CD14-positive monocyte (primary cell): Measurements from ENCODE around the gene NDUFAB1. TPM values are rescaled to one million over a fixed set of nuclear protein-coding genes. Genes with fewer than 3 reads are reported as not detected.

Experiments used
- DNase-seq, 3 donors: peaks; one replicate each; pipeline ENCODE4 v3.0.0-alpha.2; 2011 to 2022
- H2AFZ ChIP-seq: 2 replicates; pipeline ENCODE4 v1.6.0; 2012; ENCODE audit warnings: mild to moderate bottlenecking, low read depth, low read length, inconsistent platforms; ENCODE audit not compliant: insufficient read depth, poor library complexity, severe bottlenecking
- H3K27ac ChIP-seq, 2 donors: 1 replicate in 1 of 2; 2 replicates in 1 of 2; pipeline ENCODE4 v1.5.1; 2012 to 2013; ENCODE audit warnings: low read length in 2 of 2, control low read depth in 1 of 2, inconsistent platforms in 1 of 2, low read depth in 1 of 2, mild to moderate bottlenecking in 1 of 2
- H3K27me3 ChIP-seq, 2 donors: one replicate each; pipeline versions ENCODE4 v1.6.0 to v1.6.1; 2011 to 2013; ENCODE audit warnings: low read length in 2 of 2; ENCODE audit not compliant: control insufficient read depth in 2 of 2, insufficient read depth in 2 of 2
- H3K36me3 ChIP-seq, 2 donors: replicated peaks in 1 of 2; 1 replicate in 1 of 2; 2 replicates in 1 of 2; pipeline versions ENCODE4 v1.5.1 to v1.6.1; 2012 to 2013; ENCODE audit warnings: low read length in 2 of 2, control low read depth in 1 of 2, inconsistent platforms in 1 of 2, mild to moderate bottlenecking in 1 of 2; ENCODE audit not compliant: insufficient read depth in 2 of 2, control insufficient read depth in 1 of 2
- H3K4me1 ChIP-seq, 2 donors: 1 replicate in 1 of 2; 2 replicates in 1 of 2; pipeline versions ENCODE4 v1.5.1 to v1.6.1; 2012 to 2013; ENCODE audit warnings: low read length in 2 of 2, control low read depth in 1 of 2, inconsistent platforms in 1 of 2, mild to moderate bottlenecking in 1 of 2, moderate library complexity in 1 of 2; ENCODE audit not compliant: insufficient read depth in 2 of 2, control insufficient read depth in 1 of 2
- H3K4me2 ChIP-seq: replicated peaks from 2 replicates; pipeline ENCODE3; 2012; ENCODE audit warnings: low read length, moderate library complexity, mild to moderate bottlenecking; ENCODE audit not compliant: poor library complexity, severe bottlenecking; ENCODE audit errors: extremely low read depth
- H3K4me3 ChIP-seq, 3 experiments: fragments of 200-600 bp in 1 of 3; sonication (generic) in 1 of 3; replicated peaks in 1 of 3; 1 replicate in 2 of 3; 2 replicates in 1 of 3; pipeline ENCODE4 v1.5.1; 2011 to 2013; ENCODE audit warnings: low read length in 3 of 3, mild to moderate bottlenecking in 3 of 3, control low read depth in 2 of 3, low read depth in 2 of 3, inconsistent platforms in 1 of 3, moderate library complexity in 1 of 3
- H3K79me2 ChIP-seq: 2 replicates; pipeline ENCODE4 v1.6.0; 2012; ENCODE audit warnings: mild to moderate bottlenecking, control low read depth, inconsistent platforms, low read length, moderate library complexity; ENCODE audit not compliant: insufficient read depth
- H3K9ac ChIP-seq: 2 replicates; pipeline ENCODE4 v1.6.0; 2017; ENCODE audit warnings: low read length, mild to moderate bottlenecking; ENCODE audit not compliant: insufficient read depth, poor library complexity, severe bottlenecking
- H3K9me3 ChIP-seq, 2 donors: replicated peaks in 1 of 2; 1 replicate in 1 of 2; 2 replicates in 1 of 2; pipeline versions ENCODE4 v1.5.1 to v1.6.1; 2012 to 2013; ENCODE audit warnings: low read length in 2 of 2, control low read depth in 1 of 2; ENCODE audit not compliant: control insufficient read depth in 1 of 2, insufficient read depth in 1 of 2
- H4K20me1 ChIP-seq: 2 replicates; pipeline ENCODE4 v1.6.0; 2012; ENCODE audit warnings: mild to moderate bottlenecking, low read length, control low read depth, moderate library complexity; ENCODE audit not compliant: insufficient read depth
- H3K27ac Mint-ChIP-seq, 7 donors: one replicate each; pipeline ENCODE4 v1.8.0; 2020; ENCODE audit warnings: mild to moderate bottlenecking in 7 of 7, mixed read lengths in 7 of 7, moderate library complexity in 6 of 7, inconsistent platforms in 2 of 7
- H3K27me3 Mint-ChIP-seq, 3 donors: one replicate each; pipeline ENCODE4 v1.8.0; 2021 to 2022; ENCODE audit warnings: low read depth in 3 of 3, mild to moderate bottlenecking in 3 of 3, mixed read lengths in 3 of 3, moderate library complexity in 3 of 3, inconsistent platforms in 1 of 3
- H3K36me3 Mint-ChIP-seq, 2 donors: one replicate each; pipeline ENCODE4 v1.8.0; 2020; ENCODE audit warnings: mixed read lengths in 2 of 2, inconsistent platforms in 1 of 2, mild to moderate bottlenecking in 1 of 2
- H3K4me1 Mint-ChIP-seq: one replicate; pipeline ENCODE4 v1.8.0; 2020; ENCODE audit warnings: mild to moderate bottlenecking, mixed read lengths
- H3K4me3 Mint-ChIP-seq, 2 donors: one replicate each; pipeline ENCODE4 v1.8.0; 2020; ENCODE audit warnings: mild to moderate bottlenecking in 2 of 2, mixed read lengths in 2 of 2, moderate library complexity in 1 of 2
- H3K9me3 Mint-ChIP-seq, 7 donors: one replicate each; pipeline ENCODE4 v1.8.0; 2020 to 2022; ENCODE audit warnings: mixed read lengths in 7 of 7, mild to moderate bottlenecking in 6 of 7, moderate library complexity in 6 of 7, inconsistent platforms in 2 of 7
- WGBS: methylation state at CpG from one replicate; pipeline ENCODE4 v1.1.5; 2013; ENCODE audit warnings: missing lambda C conversion rate; ENCODE audit not compliant: insufficient coverage; 5-methylcytosine and 5-hydroxymethylcytosine counted together
- intact Hi-C, 2 donors: fragments of 100-400 bp; cut with micrococcal nuclease; formaldehyde crosslinking; loops; one replicate each; pipeline versions ENCODE4 v1.15.0 to v1.15.1; 2023
- polyA plus RNA-seq, 3 donors: library from polyadenylated mRNA; depleted of rRNA in 1 of 3; unstranded in 2 of 3; stranded (reverse) in 1 of 3; fragments of 300-500 nt in 2 of 3; fragments of >200 nt in 1 of 3; fragmentation: Illumina TruSeq in 2 of 3; gene quantifications; 1 replicate in 2 of 3; 2 replicates in 1 of 3; pipeline ENCODE4 v1.2.3, GENCODE V29; 2012 to 2021
- TF ChIP-seq, protein P1 (sequence below): fragments of 200-600 bp; IDR thresholded peaks from one replicate; pipeline ENCODE4 v1.8.0; 2022; ENCODE audit warnings: antibody characterized with exemption, mild to moderate bottlenecking

The NDUFAB1 gene
- polyA plus RNA-seq, 3 donors = 50.2 to 257 (median 240) TPM

- DNase-seq = no peak
- no peak overlapping the region for H3K4me3 ChIP-seq
- H3K27ac ChIP-seq = no peak overlapping the region
- Mint-ChIP-seq H3K27me3 (no peaks in the 10 kb centered on the region), H3K27ac (peak overlapping the region in 1 of 7 donors; percentile 55), H3K4me1 (peaks cover 3% of the 10 kb centered on the region), H3K9me3 (no peaks in the 10 kb centered on the region), H3K4me3 (no peak overlapping the region), H3K36me3 (peaks cover 33 to 52% of the 10 kb centered on the region in 2 donors)
- no peak overlapping the region for H3K9ac ChIP-seq
- H3K36me3 ChIP-seq = peaks cover 25 to 44% of the 10 kb centered on the region in 2 donors
- H4K20me1 ChIP-seq = no peaks in the 10 kb centered on the region
- H2AFZ ChIP-seq = no peak overlapping the region
- no peaks in the 10 kb centered on the region for H3K4me1 ChIP-seq
- no peaks in the 10 kb centered on the region for H3K27me3 ChIP-seq
- TF ChIP-seq, protein P1, sequence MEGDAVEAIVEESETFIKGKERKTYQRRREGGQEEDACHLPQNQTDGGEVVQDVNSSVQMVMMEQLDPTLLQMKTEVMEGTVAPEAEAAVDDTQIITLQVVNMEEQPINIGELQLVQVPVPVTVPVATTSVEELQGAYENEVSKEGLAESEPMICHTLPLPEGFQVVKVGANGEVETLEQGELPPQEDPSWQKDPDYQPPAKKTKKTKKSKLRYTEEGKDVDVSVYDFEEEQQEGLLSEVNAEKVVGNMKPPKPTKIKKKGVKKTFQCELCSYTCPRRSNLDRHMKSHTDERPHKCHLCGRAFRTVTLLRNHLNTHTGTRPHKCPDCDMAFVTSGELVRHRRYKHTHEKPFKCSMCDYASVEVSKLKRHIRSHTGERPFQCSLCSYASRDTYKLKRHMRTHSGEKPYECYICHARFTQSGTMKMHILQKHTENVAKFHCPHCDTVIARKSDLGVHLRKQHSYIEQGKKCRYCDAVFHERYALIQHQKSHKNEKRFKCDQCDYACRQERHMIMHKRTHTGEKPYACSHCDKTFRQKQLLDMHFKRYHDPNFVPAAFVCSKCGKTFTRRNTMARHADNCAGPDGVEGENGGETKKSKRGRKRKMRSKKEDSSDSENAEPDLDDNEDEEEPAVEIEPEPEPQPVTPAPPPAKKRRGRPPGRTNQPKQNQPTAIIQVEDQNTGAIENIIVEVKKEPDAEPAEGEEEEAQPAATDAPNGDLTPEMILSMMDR = no peak
- WGBS = no CpG with 5 or more reads among the region's 1 CpG
- H3K4me2 ChIP-seq = no peak overlapping the region
- intact Hi-C loops = no loop called here
- H3K9me3 ChIP-seq = no peaks in the 10 kb centered on the region
- H3K79me2 ChIP-seq = no peaks in the 10 kb centered on the region
Observed at GRCh38 chr16:23609929-23610328, 13.8 kb upstream of the NDUFAB1 start.

DNA sequence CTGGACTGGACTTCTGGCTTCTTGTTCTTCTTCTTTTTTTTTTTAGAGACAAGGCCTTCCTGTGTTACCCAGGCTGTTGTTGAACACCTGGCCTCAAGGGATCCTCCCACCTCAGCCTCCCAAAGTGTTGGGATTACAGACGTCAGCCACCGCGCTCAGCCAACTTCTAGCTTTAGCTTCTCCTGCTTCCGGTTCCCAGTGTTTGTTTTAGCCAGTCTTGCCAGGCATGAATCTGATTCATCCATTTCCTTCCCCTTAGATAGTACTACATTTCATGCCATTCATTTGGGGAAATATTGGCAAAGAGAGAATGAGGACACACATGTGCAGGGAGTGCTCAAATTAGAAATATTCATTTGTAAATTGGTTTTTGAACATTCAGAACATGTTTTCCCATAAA lies 12.1 kb upstream of the NDUFAB1 start:
- no peak overlapping the region for H3K9ac ChIP-seq
- no peaks in the 10 kb centered on the region for H3K9me3 Mint-ChIP-seq
- no peak overlapping the region for H3K4me3 ChIP-seq
- H3K9me3 ChIP-seq = no peaks in the 10 kb centered on the region
- H3K4me2 ChIP-seq = no peak overlapping the region
- WGBS = 48% methylated on average over 3 of the region's 4 CpGs
- H3K4me1 Mint-ChIP-seq = peaks cover 3% of the 10 kb centered on the region
- H3K27me3 Mint-ChIP-seq = no peaks in the 10 kb centered on the region
- peak overlapping the region in 6 of 7 donors; percentile 13 to 77 (median 65) for H3K27ac Mint-ChIP-seq
- no peaks in the 10 kb centered on the region for H3K27me3 ChIP-seq
- H3K4me1 ChIP-seq = no peaks in the 10 kb centered on the region
- peaks cover 33 to 53% of the 10 kb centered on the region in 2 donors for H3K36me3 Mint-ChIP-seq
- TF ChIP-seq, protein P1 = no peak
- H3K79me2 ChIP-seq = no peaks in the 10 kb centered on the region
- intact Hi-C loops = no loop called here
- DNase-seq = no peak
- H4K20me1 ChIP-seq = no peaks in the 10 kb centered on the region
- no peak overlapping the region for H3K4me3 Mint-ChIP-seq
- H3K36me3 ChIP-seq = peaks cover 30 to 46% of the 10 kb centered on the region in 2 donors
- H3K27ac ChIP-seq = no peak overlapping the region
- H2AFZ ChIP-seq = no peak overlapping the region
